ENCODE measurements around the gene CNOT6. TPM values are rescaled to one million over a fixed set of nuclear protein-coding genes. Genes with fewer than 3 reads are reported as not detected.

Gene CNOT6
- polyA plus RNA-seq, 1 of the 3 experiments (the other 2 are of a cell fraction): 17.1 TPM

- Histone ChIP-seq H3K4me3 (ENCODE audit: low read depth in 2 of 2, low read length in 1 of 2) (no peak overlapping the region), H3K9ac (no peak overlapping the region), H3F3A (replicated peaks; ENCODE audit: insufficient read depth) (no peaks in the 10 kb centered on the region), H2AFZ (ENCODE audit: low read depth) (no peak overlapping the region), H3K27ac (ENCODE audit: low read depth in 2 of 2, low read length in 1 of 2) (no peak overlapping the region), H3K36me3 (replicated peaks in 1 of 2; ENCODE audit: control insufficient read depth in 1 of 2, insufficient read depth in 2 of 2, low read length in 1 of 2) (no peaks in the 10 kb centered on the region), H3K27me3 (ENCODE audit: insufficient read depth) (no peaks in the 10 kb centered on the region; the same call in 1 of the 2 replicates), H3K4me1 (ENCODE audit: control insufficient read depth in 1 of 2, insufficient read depth in 2 of 2, low read depth in 1 of 2, low read length in 1 of 2) (no peaks in the 10 kb centered on the region), H4K20me1 (ENCODE audit: insufficient read depth) (no peaks in the 10 kb centered on the region), H3K9me2 (no peaks in the 10 kb centered on the region), H3K9me3 (no peaks in the 10 kb centered on the region), H3K4me2 (no peak overlapping the region), H3K79me2 (ENCODE audit: insufficient read depth) (no peaks in the 10 kb centered on the region)
- WGBS (ENCODE audit: low lambda C conversion rate): 65% methylated on average over 5 of the region's 6 CpGs
- ChIA-PET POLR2A (no interaction called here), CTCF (interaction anchor here (1.3 to 3.8 kb wide), 3 partner anchors 12 to 19 kb away, joined by 4 to 11 read pairs (median 5); no protein-coding TSS in a partner anchor)
- TF ChIP-seq ELF1 (IDR thresholded peaks at IDR 0.05) (no peak), JUND (IDR thresholded peaks at IDR 0.05) (no peak), SMC3 (IDR thresholded peaks at IDR 0.05; ENCODE audit: low read depth, low read length) (no peak), RCOR1 (IDR thresholded peaks at IDR 0.05; ENCODE audit: low read length) (no peak), FOSL2 (IDR thresholded peaks at IDR 0.05; ENCODE audit: borderline replicate concordance, low read depth) (no peak), GATA2 (CRISPR knock-in tag; IDR thresholded peaks at IDR 0.05) (no peak), EZH2phosphoT487 (IDR thresholded peaks at IDR 0.05; ENCODE audit: borderline replicate concordance, low read depth) (no peak), FOXM1 (IDR thresholded peaks at IDR 0.05; ENCODE audit: low read depth) (no peak), USF1 (IDR thresholded peaks at IDR 0.05; ENCODE audit: borderline replicate concordance, low read depth) (no peak), TCF12 (IDR thresholded peaks at IDR 0.05) (no peak), RAD21 (IDR thresholded peaks at IDR 0.05; ENCODE audit: low read length) (no peak), MXI1 (IDR thresholded peaks at IDR 0.05; ENCODE audit: low read depth, low read length) (no peak), MEF2A (IDR thresholded peaks at IDR 0.05; ENCODE audit: borderline replicate concordance, low read depth) (no peak), TEAD4 (IDR thresholded peaks at IDR 0.05; ENCODE audit: borderline replicate concordance, insufficient read depth) (no peak), SIN3A (IDR thresholded peaks at IDR 0.05; ENCODE audit: borderline replicate concordance, low read depth, low read length) (no peak), CTCF (IDR thresholded peaks at IDR 0.05) (no peak), RFX5 (IDR thresholded peaks at IDR 0.05; ENCODE audit: low read length) (no peak), MAX (IDR thresholded peaks at IDR 0.05; ENCODE audit: low read depth) (no peak)
- DNase-seq: no peak
Measured at GRCh38 chr5:180599590-180599914, 105.4 kb downstream of the CNOT6 start.
